CD8-positive, alpha-beta memory T cell (primary cell): ENCODE results near the gene CTNNAL1. TPM values are rescaled to one million over a fixed set of nuclear protein-coding genes. Genes with fewer than 3 reads are reported as not detected.

Source experiments
- CTCF ChIA-PET: fragments of 350-600 bp; sonication (Branson Sonifier 250); formaldehyde crosslinking; loops from one replicate; lab custom pipeline; 2021; ENCODE audit warnings: antibody characterized with exemption; lab: Charles Lee
- POLR2A ChIA-PET: fragments of 350-600 bp; sonication (Branson Sonifier 250); formaldehyde crosslinking; loops from one replicate; lab custom pipeline; 2021; ENCODE audit warnings: antibody characterized with exemption; lab: Charles Lee
- DNase-seq, 5 donors: peaks; one replicate each; pipeline versions ENCODE4 v3.0.0 to v3.0.0-alpha.2; 2020 to 2022; ENCODE audit warnings: mixed read lengths in 1 of 5
- H3K27ac ChIP-seq: one replicate; pipeline ENCODE4 v1.7.0; 2013; ENCODE audit warnings: low read depth, mild to moderate bottlenecking, low read length, moderate library complexity
- H3K27me3 ChIP-seq: 2 replicates; pipeline ENCODE4 v1.7.0; 2013; ENCODE audit warnings: low read length, mild to moderate bottlenecking; ENCODE audit not compliant: insufficient read depth, poor library complexity, severe bottlenecking
- H3K36me3 ChIP-seq: 2 replicates; pipeline ENCODE4 v1.7.0; 2013; ENCODE audit warnings: mild to moderate bottlenecking, low read length, moderate library complexity; ENCODE audit not compliant: insufficient read depth
- H3K4me1 ChIP-seq: 2 replicates; pipeline ENCODE4 v1.7.0; 2013; ENCODE audit warnings: mild to moderate bottlenecking, low read length, moderate library complexity; ENCODE audit not compliant: insufficient read depth
- H3K4me3 ChIP-seq: 2 replicates; pipeline ENCODE4 v1.7.0; 2013; ENCODE audit warnings: mild to moderate bottlenecking, low read length
- H3K9me3 ChIP-seq: 2 replicates; pipeline ENCODE4 v1.7.0; 2013; ENCODE audit warnings: mild to moderate bottlenecking, low read length
- H3K27ac Mint-ChIP-seq, 8 donors: one replicate each; pipeline ENCODE4 v1.8.0; 2020 to 2021; ENCODE audit warnings: mixed read lengths in 8 of 8, mild to moderate bottlenecking in 6 of 8, inconsistent platforms in 3 of 8, moderate library complexity in 3 of 8
- H3K27me3 Mint-ChIP-seq, 2 donors: one replicate each; pipeline ENCODE4 v1.8.0; 2020 to 2021; ENCODE audit warnings: mixed read lengths in 2 of 2, mild to moderate bottlenecking in 1 of 2, moderate library complexity in 1 of 2
- H3K36me3 Mint-ChIP-seq, 3 donors: one replicate each; pipeline ENCODE4 v1.8.0; 2020 to 2021; ENCODE audit warnings: mixed read lengths in 3 of 3, inconsistent platforms in 1 of 3, mild to moderate bottlenecking in 1 of 3
- H3K4me1 Mint-ChIP-seq, 3 donors: one replicate each; pipeline ENCODE4 v1.8.0; 2020 to 2021; ENCODE audit warnings: mixed read lengths in 3 of 3, inconsistent platforms in 1 of 3, mild to moderate bottlenecking in 1 of 3
- H3K4me3 Mint-ChIP-seq, 7 donors: one replicate each; pipeline ENCODE4 v1.8.0; 2020 to 2021; ENCODE audit warnings: mixed read lengths in 7 of 7, mild to moderate bottlenecking in 6 of 7, moderate library complexity in 4 of 7, inconsistent platforms in 2 of 7
- H3K9me3 Mint-ChIP-seq, 5 donors: one replicate each; pipeline ENCODE4 v1.8.0; 2020 to 2022; ENCODE audit warnings: mixed read lengths in 5 of 5, mild to moderate bottlenecking in 3 of 5, moderate library complexity in 2 of 5, inconsistent platforms in 1 of 5
- polyA plus RNA-seq: library from polyadenylated mRNA; unstranded; fragments of 300-500 nt; fragmentation: Illumina TruSeq; gene quantifications from one replicate; pipeline ENCODE4 v1.2.3, GENCODE V29; 2021
- total RNA-seq, 2 experiments: library from RNA; stranded (reverse); gene quantifications; one replicate each; pipeline ENCODE4 v1.2.3, GENCODE V29; 2021

Gene CTNNAL1
- total and polyA plus RNA-seq, 3 experiments from 2014 or later, result 1.4 to 22.0 (median 19.1) TPM

- Mint-ChIP-seq H3K4me1 (no peaks in the 10 kb centered on the region), H3K27me3 (no peaks in the 10 kb centered on the region), H3K4me3 (no peak overlapping the region), H3K27ac (no peak overlapping the region), H3K9me3 (no peaks in the 10 kb centered on the region), H3K36me3 (no peaks in the 10 kb centered on the region)
- Histone ChIP-seq H3K9me3 (no peaks in the 10 kb centered on the region), H3K27me3 (no peaks in the 10 kb centered on the region), H3K4me3 (no peak overlapping the region), H3K27ac (no peak overlapping the region), H3K4me1 (no peaks in the 10 kb centered on the region), H3K36me3 (no peaks in the 10 kb centered on the region)
- POLR2A ChIA-PET, result no interaction called here
- DNase-seq, result no peak
- CTCF ChIA-PET, result no interaction called here
Observed at GRCh38 chr9:108960331-108960730, 53.0 kb downstream of the CTNNAL1 start.

GRCh38 chr9:108956631-108957026 is 56.7 kb downstream of the CTNNAL1 start:
- Mint-ChIP-seq H3K4me3 (no peak overlapping the region), H3K4me1 (no peaks in the 10 kb centered on the region), H3K9me3 (no peaks in the 10 kb centered on the region)

GRCh38 chr9:108956022-108956630 is 57.2 kb downstream of the CTNNAL1 start:
- Mint-ChIP-seq H3K4me1 (no peaks in the 10 kb centered on the region), H3K36me3 (no peaks in the 10 kb centered on the region), H3K4me3 (no peak overlapping the region), H3K27me3 (no peaks in the 10 kb centered on the region), H3K9me3 (no peaks in the 10 kb centered on the region), H3K27ac (peak overlapping the region in 1 of 8 donors; percentile 10)
- DNase-seq, result no peak
- CTCF ChIA-PET, result no interaction called here
- H3K4me1 ChIP-seq, result no peaks in the 10 kb centered on the region
- H3K9me3 ChIP-seq, result no peaks in the 10 kb centered on the region
- H3K27me3 ChIP-seq, result no peaks in the 10 kb centered on the region
- H3K36me3 ChIP-seq, result no peaks in the 10 kb centered on the region
- POLR2A ChIA-PET, result no interaction called here
- H3K4me3 ChIP-seq, result no peak overlapping the region
- H3K27ac ChIP-seq, result no peak overlapping the region

More at GRCh38 chr9:108956631-108957026, 56.7 kb downstream of the CTNNAL1 start:
- Mint-ChIP-seq H3K27me3 (no peaks in the 10 kb centered on the region), H3K36me3 (no peaks in the 10 kb centered on the region), H3K27ac (no peak overlapping the region)
- H3K9me3 ChIP-seq, result no peaks in the 10 kb centered on the region
- H3K27me3 ChIP-seq, result no peaks in the 10 kb centered on the region
- CTCF ChIA-PET, result no interaction called here
- H3K4me3 ChIP-seq, result no peak overlapping the region
- no peaks in the 10 kb centered on the region for H3K4me1 ChIP-seq
- no peaks in the 10 kb centered on the region for H3K36me3 ChIP-seq
- no peak overlapping the region for H3K27ac ChIP-seq
- no peak for DNase-seq
- POLR2A ChIA-PET, result no interaction called here

GRCh38 chr9:108953983-108954574 is 59.2 kb downstream of the CTNNAL1 start:
- no peaks in the 10 kb centered on the region for H3K36me3 Mint-ChIP-seq
- peak in 2 of 5 donors; percentile 16 to 29 for DNase-seq
- Histone ChIP-seq H3K36me3 (no peaks in the 10 kb centered on the region), H3K27ac (no peak overlapping the region), H3K27me3 (no peaks in the 10 kb centered on the region), H3K4me1 (no peaks in the 10 kb centered on the region), H3K9me3 (no peaks in the 10 kb centered on the region), H3K4me3 (no peak overlapping the region)
- ChIA-PET CTCF (interaction anchor here (0.6 to 2.2 kb wide), 11 partner anchors 10 to 245 kb away, joined by 3 to 11 read pairs (median 3); no protein-coding TSS in a partner anchor), POLR2A (no interaction called here)
- H3K9me3 Mint-ChIP-seq, result no peaks in the 10 kb centered on the region
- no peak overlapping the region for H3K4me3 Mint-ChIP-seq
- no peak overlapping the region for H3K27ac Mint-ChIP-seq
- H3K4me1 Mint-ChIP-seq, result no peaks in the 10 kb centered on the region
- H3K27me3 Mint-ChIP-seq, result no peaks in the 10 kb centered on the region

- Histone ChIP-seq H3K4me3 (no peak overlapping the region), H3K9me3 (no peaks in the 10 kb centered on the region), H3K27ac (no peak overlapping the region), H3K27me3 (no peaks in the 10 kb centered on the region), H3K4me1 (no peaks in the 10 kb centered on the region), H3K36me3 (no peaks in the 10 kb centered on the region)
- no peaks in the 10 kb centered on the region for H3K9me3 Mint-ChIP-seq
- CTCF ChIA-PET, result interaction anchor here (1.0 to 2.6 kb wide), 2 partner anchors 9 to 62 kb away, joined by 3 to 5 read pairs; no protein-coding TSS in a partner anchor
- DNase-seq, result no peak
- H3K36me3 Mint-ChIP-seq, result no peaks in the 10 kb centered on the region
- no peak overlapping the region for H3K4me3 Mint-ChIP-seq
- POLR2A ChIA-PET, result no interaction called here
- no peaks in the 10 kb centered on the region for H3K4me1 Mint-ChIP-seq
- H3K27ac Mint-ChIP-seq, result no peak overlapping the region
- H3K27me3 Mint-ChIP-seq, result no peaks in the 10 kb centered on the region
Observed at GRCh38 chr9:108951578-108951977, 61.7 kb downstream of the CTNNAL1 start.

- Histone ChIP-seq H3K36me3 (no peaks in the 10 kb centered on the region), H3K4me3 (no peak overlapping the region), H3K9me3 (no peaks in the 10 kb centered on the region), H3K27ac (no peak overlapping the region), H3K27me3 (no peaks in the 10 kb centered on the region), H3K4me1 (no peaks in the 10 kb centered on the region)
- CTCF ChIA-PET, result interaction anchor here (1.0 to 2.6 kb wide), 3 partner anchors 11 to 172 kb away, joined by 3 to 5 read pairs (median 3); no protein-coding TSS in a partner anchor
- peaks cover 0 to 2% (median 0%) of the 10 kb centered on the region in 3 donors for H3K36me3 Mint-ChIP-seq
- no peak for DNase-seq
- H3K4me3 Mint-ChIP-seq, result no peak overlapping the region
- no peak overlapping the region for H3K27ac Mint-ChIP-seq
- POLR2A ChIA-PET, result no interaction called here
- H3K27me3 Mint-ChIP-seq, result no peaks in the 10 kb centered on the region
- H3K4me1 Mint-ChIP-seq, result no peaks in the 10 kb centered on the region
- no peaks in the 10 kb centered on the region for H3K9me3 Mint-ChIP-seq
Observed at GRCh38 chr9:108950168-108950567, 63.1 kb downstream of the CTNNAL1 start.

GRCh38 chr9:108939975-108940374 is 73.3 kb downstream of the CTNNAL1 start:
- Mint-ChIP-seq H3K4me3 (no peak overlapping the region), H3K27ac (no peak overlapping the region), H3K4me1 (peaks cover 5 to 8% (median 6%) of the 10 kb centered on the region in 3 donors), H3K36me3 (peaks cover 0 to 30% (median 7%) of the 10 kb centered on the region in 3 donors), H3K9me3 (no peaks in the 10 kb centered on the region), H3K27me3 (no peaks in the 10 kb centered on the region)
- H3K4me1 ChIP-seq, result peaks cover 7% of the 10 kb centered on the region
- no peaks in the 10 kb centered on the region for H3K9me3 ChIP-seq
- H3K36me3 ChIP-seq, result peaks cover 3% of the 10 kb centered on the region
- H3K4me3 ChIP-seq, result no peak overlapping the region
- H3K27me3 ChIP-seq, result no peaks in the 10 kb centered on the region
- ChIA-PET POLR2A (no interaction called here), CTCF (no interaction called here)
- H3K27ac ChIP-seq, result no peak overlapping the region
- no peak for DNase-seq

- peaks cover 0 to 44% (median 7%) of the 10 kb centered on the region in 3 donors for H3K36me3 Mint-ChIP-seq
- DNase-seq, result no peak
- no peaks in the 10 kb centered on the region for H3K27me3 Mint-ChIP-seq
- H3K4me3 ChIP-seq, result no peak overlapping the region
- H3K9me3 Mint-ChIP-seq, result no peaks in the 10 kb centered on the region
- peaks cover 19% of the 10 kb centered on the region for H3K4me1 ChIP-seq
- H3K9me3 ChIP-seq, result no peaks in the 10 kb centered on the region
- H3K27ac Mint-ChIP-seq, result peak overlapping the region in 6 of 8 donors; percentile 6 to 87 (median 51)
- peak overlapping the region in 1 of 7 donors; percentile 38 for H3K4me3 Mint-ChIP-seq
- H3K4me1 Mint-ChIP-seq, result peaks cover 20 to 28% (median 23%) of the 10 kb centered on the region in 3 donors
- H3K36me3 ChIP-seq, result peaks cover 3% of the 10 kb centered on the region
- H3K27ac ChIP-seq, result no peak overlapping the region
- ChIA-PET POLR2A (no interaction called here), CTCF (no interaction called here)
- no peaks in the 10 kb centered on the region for H3K27me3 ChIP-seq
Observed at GRCh38 chr9:108937561-108938305, 75.6 kb downstream of the CTNNAL1 start.
